Measurements from ENCODE around the gene CHTF18.

CHTF18 gene

DNA sequence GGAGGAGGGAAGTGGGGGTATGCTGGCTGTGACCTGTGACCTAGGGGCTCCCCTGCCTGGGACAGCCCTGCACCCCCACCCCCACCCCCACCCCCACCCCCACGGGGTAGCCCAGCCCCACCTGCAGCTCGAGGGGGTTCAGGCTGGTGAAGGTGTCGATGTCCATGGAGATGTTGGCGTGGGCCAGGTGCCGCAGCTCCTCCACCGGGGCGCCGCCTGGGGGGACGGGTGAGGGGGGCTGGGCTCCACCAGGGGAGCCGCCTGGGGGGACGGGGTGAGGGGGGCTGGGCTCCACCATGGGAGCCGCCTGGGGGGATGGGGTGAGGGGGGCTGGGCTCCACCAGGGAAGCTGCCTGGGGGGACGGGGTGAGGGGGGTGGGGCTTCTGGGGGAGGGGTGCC, 18.0 kb upstream of the CHTF18 start:
- Histone ChIP-seq H3F3A (ENCODE audit: insufficient read depth) (no peaks in the 10 kb centered on the region), H3K4me3 (ENCODE audit: insufficient read depth, low read length, poor library complexity, severe bottlenecking) (no peak overlapping the region), H3K9me3 (ENCODE audit: insufficient read depth, low read length) (no peaks in the 10 kb centered on the region), H3K36me3 (ENCODE audit: low read length) (no peaks in the 10 kb centered on the region), H3K79me2 (ENCODE audit: insufficient read depth, low read length) (no peaks in the 10 kb centered on the region), H3K9me2 (replicated peaks; ENCODE audit: insufficient read depth, low read length) (no peaks in the 10 kb centered on the region), H3K9ac (ENCODE audit: low read length) (no peak overlapping the region), H3K27me3 (ENCODE audit: low read length) (no peaks in the 10 kb centered on the region), H4K20me1 (ENCODE audit: low read depth, low read length) (no peaks in the 10 kb centered on the region), H3K4me2 (ENCODE audit: low read depth, low read length, poor library complexity, severe bottlenecking) (no peak overlapping the region), H2AFZ (ENCODE audit: low read depth, low read length, severe bottlenecking) (no peak overlapping the region), H3K27ac (ENCODE audit: low read depth, low read length) (no peak overlapping the region)
- TF ChIP-seq, protein P1, sequence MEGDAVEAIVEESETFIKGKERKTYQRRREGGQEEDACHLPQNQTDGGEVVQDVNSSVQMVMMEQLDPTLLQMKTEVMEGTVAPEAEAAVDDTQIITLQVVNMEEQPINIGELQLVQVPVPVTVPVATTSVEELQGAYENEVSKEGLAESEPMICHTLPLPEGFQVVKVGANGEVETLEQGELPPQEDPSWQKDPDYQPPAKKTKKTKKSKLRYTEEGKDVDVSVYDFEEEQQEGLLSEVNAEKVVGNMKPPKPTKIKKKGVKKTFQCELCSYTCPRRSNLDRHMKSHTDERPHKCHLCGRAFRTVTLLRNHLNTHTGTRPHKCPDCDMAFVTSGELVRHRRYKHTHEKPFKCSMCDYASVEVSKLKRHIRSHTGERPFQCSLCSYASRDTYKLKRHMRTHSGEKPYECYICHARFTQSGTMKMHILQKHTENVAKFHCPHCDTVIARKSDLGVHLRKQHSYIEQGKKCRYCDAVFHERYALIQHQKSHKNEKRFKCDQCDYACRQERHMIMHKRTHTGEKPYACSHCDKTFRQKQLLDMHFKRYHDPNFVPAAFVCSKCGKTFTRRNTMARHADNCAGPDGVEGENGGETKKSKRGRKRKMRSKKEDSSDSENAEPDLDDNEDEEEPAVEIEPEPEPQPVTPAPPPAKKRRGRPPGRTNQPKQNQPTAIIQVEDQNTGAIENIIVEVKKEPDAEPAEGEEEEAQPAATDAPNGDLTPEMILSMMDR (IDR thresholded peaks at IDR 0.05; ENCODE audit: insufficient read depth, low read length, poor library complexity, severe bottlenecking) = no peak
- TF ChIP-seq EZH2phosphoT487 (conservative IDR thresholded peaks at IDR 0.05; ENCODE audit: low read length) = no peak

DNA sequence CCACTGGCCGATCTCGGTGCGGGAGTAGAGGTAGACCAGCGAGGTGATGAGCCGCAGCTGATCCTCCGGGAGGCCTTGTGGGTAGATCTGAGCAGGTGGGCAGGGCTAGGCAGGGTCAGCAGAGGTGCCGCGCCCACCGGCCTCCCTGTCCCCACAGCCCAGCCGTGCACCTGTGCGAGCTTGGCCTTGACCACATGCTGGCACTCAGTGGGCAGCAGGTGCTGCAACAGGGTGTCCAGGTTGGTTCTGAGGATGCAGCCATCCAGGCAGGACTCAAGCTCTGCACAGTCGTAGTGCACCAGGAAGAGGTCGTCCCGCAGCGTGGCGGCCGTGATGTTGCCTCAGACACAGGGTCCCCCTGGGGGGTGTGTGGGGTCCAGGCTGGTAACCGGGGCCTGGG, 15.5 kb upstream of the CHTF18 start:
- Histone ChIP-seq H3K9ac (ENCODE audit: low read length) (no peak overlapping the region), H2AFZ (ENCODE audit: low read depth, low read length, severe bottlenecking) (no peak overlapping the region), H3K4me2 (ENCODE audit: low read depth, low read length, poor library complexity, severe bottlenecking) (no peak overlapping the region), H3K9me3 (ENCODE audit: insufficient read depth, low read length) (no peaks in the 10 kb centered on the region), H3K9me2 (replicated peaks; ENCODE audit: insufficient read depth, low read length) (no peaks in the 10 kb centered on the region), H3K79me2 (ENCODE audit: insufficient read depth, low read length) (no peaks in the 10 kb centered on the region), H3K27me3 (ENCODE audit: low read length) (no peaks in the 10 kb centered on the region), H3K27ac (ENCODE audit: low read depth, low read length) (no peak overlapping the region), H3K4me3 (ENCODE audit: insufficient read depth, low read length, poor library complexity, severe bottlenecking) (no peak overlapping the region), H4K20me1 (ENCODE audit: low read depth, low read length) (no peaks in the 10 kb centered on the region), H3F3A (ENCODE audit: insufficient read depth) (no peaks in the 10 kb centered on the region), H3K36me3 (ENCODE audit: low read length) (no peaks in the 10 kb centered on the region)
- TF ChIP-seq, protein P1 (IDR thresholded peaks at IDR 0.05; ENCODE audit: insufficient read depth, low read length, poor library complexity, severe bottlenecking) = no peak
- TF ChIP-seq EZH2phosphoT487 (conservative IDR thresholded peaks at IDR 0.05; ENCODE audit: low read length) = no peak

DNA sequence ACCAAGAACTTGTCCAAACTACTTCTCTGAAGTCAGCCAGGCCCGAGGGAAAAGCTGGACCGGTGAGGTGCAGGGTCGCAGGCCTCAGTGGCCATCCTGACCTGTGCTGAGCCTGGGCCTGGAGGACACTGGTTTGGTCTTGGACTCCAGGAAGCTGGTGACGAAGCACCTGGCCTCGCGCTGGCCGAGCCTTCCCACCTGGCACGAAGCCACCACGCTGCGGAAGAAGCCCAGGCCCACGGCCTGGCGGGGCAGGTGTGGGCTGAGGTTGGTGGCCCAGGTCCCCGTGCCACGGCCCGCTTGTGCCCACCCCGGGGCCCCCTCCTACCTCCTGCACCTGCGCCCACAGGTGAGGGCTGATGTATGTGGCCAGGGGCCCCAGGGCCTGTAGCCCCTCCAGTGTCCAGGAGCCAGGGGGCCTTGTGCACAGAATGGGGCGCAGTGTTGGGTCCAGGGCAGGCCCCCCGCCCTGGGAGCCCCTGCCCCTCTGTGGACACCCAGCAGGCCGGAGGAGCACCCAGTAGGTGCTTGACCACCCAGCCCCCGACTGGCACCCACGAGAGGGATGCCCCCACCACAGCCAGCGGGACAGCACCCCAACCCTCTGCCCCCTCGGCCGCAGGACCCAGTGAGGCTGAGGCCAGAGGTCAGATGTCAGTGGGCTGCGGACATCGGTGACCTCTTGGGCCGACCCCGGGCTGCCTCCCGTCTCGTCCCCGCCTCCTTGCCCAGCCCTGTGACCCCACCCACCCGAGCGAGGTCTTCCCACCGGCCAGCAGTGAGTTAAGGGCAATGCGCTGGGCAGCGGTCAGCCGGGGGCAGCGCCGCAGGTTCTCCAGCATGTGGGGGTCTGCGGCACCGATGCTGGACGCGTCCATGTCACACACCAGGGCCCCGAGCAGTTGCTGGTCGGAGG, 14.1 kb upstream of the CHTF18 start:
- no peaks in the 10 kb centered on the region for H3K9me3 ChIP-seq (ENCODE audit: insufficient read depth, low read length)
- H3K9me2 ChIP-seq (replicated peaks; ENCODE audit: insufficient read depth, low read length) = no peaks in the 10 kb centered on the region
- H3K9ac ChIP-seq (ENCODE audit: low read length) = no peak overlapping the region
- no peaks in the 10 kb centered on the region for H4K20me1 ChIP-seq (ENCODE audit: low read depth, low read length)
- no peak overlapping the region for H2AFZ ChIP-seq (ENCODE audit: low read depth, low read length, severe bottlenecking)
- no peak overlapping the region for H3K4me3 ChIP-seq (ENCODE audit: insufficient read depth, low read length, poor library complexity, severe bottlenecking)
- no peak for TF ChIP-seq EZH2phosphoT487 (conservative IDR thresholded peaks at IDR 0.05; ENCODE audit: low read length)
- TF ChIP-seq, protein P1 (IDR thresholded peaks at IDR 0.05; ENCODE audit: insufficient read depth, low read length, poor library complexity, severe bottlenecking) = no peak
- H3K27me3 ChIP-seq (ENCODE audit: low read length) = no peaks in the 10 kb centered on the region
- H3K36me3 ChIP-seq (ENCODE audit: low read length) = no peaks in the 10 kb centered on the region
- H3K27ac ChIP-seq (ENCODE audit: low read depth, low read length) = no peak overlapping the region
- no peak overlapping the region for H3K4me2 ChIP-seq (ENCODE audit: low read depth, low read length, poor library complexity, severe bottlenecking)
- H3F3A ChIP-seq (ENCODE audit: insufficient read depth) = no peaks in the 10 kb centered on the region
- no peaks in the 10 kb centered on the region for H3K79me2 ChIP-seq (ENCODE audit: insufficient read depth, low read length)
